ENCODE measurements around the gene NCS1.

The NCS1 gene

GRCh38 chr9:130150779-130151382, 21.3 kb upstream of the NCS1 start:
- no peak for DNase-seq (ENCODE audit: low read depth, low spot score)
- no peak for TF ChIP-seq CTCF (IDR thresholded peaks at IDR 0.05; ENCODE audit: low read depth, low read length)
- in situ Hi-C loops (cut with HindIII; ENCODE audit: low sequenced_read_pairs), result no loop called here
- H3K4me3 ChIP-seq (ENCODE audit: low read depth, low read length), result no peak overlapping the region

- in situ Hi-C loops (cut with HindIII; ENCODE audit: low sequenced_read_pairs), result no loop called here
- DNase-seq (ENCODE audit: low read depth, low spot score), result no peak
Measured at GRCh38 chr9:130154816-130155215, 17.4 kb upstream of the NCS1 start.

GRCh38 chr9:130155647-130156046, 16.6 kb upstream of the NCS1 start:
- TF ChIP-seq CTCF (IDR thresholded peaks at IDR 0.05; ENCODE audit: low read depth, low read length), result no peak
- in situ Hi-C loops (cut with HindIII; ENCODE audit: low sequenced_read_pairs), result no loop called here
- DNase-seq (ENCODE audit: low read depth, low spot score), result no peak

More at GRCh38 chr9:130154816-130155215, 17.4 kb upstream of the NCS1 start:
- no peak overlapping the region for H3K4me3 ChIP-seq (ENCODE audit: low read depth, low read length)
- no peak for TF ChIP-seq CTCF (IDR thresholded peaks at IDR 0.05; ENCODE audit: low read depth, low read length)

GRCh38 chr9:130156672-130157071, 15.5 kb upstream of the NCS1 start:
- in situ Hi-C loops (cut with HindIII; ENCODE audit: low sequenced_read_pairs), result no loop called here
- no peak for DNase-seq (ENCODE audit: low read depth, low spot score)
- no peak for TF ChIP-seq CTCF (IDR thresholded peaks at IDR 0.05; ENCODE audit: low read depth, low read length)
- H3K4me3 ChIP-seq (ENCODE audit: low read depth, low read length), result no peak overlapping the region

More at GRCh38 chr9:130155647-130156046, 16.6 kb upstream of the NCS1 start:
- H3K4me3 ChIP-seq (ENCODE audit: low read depth, low read length), result no peak overlapping the region

- no peak overlapping the region for H3K4me3 ChIP-seq (ENCODE audit: low read depth, low read length)
- no peak for TF ChIP-seq CTCF (IDR thresholded peaks at IDR 0.05; ENCODE audit: low read depth, low read length)
- in situ Hi-C loops (cut with HindIII; ENCODE audit: low sequenced_read_pairs), result no loop called here
- no peak for DNase-seq (ENCODE audit: low read depth, low spot score)
Measured at GRCh38 chr9:130157079-130157478, 15.1 kb upstream of the NCS1 start.

GRCh38 chr9:130158001-130158400, 14.2 kb upstream of the NCS1 start:
- DNase-seq (ENCODE audit: low read depth, low spot score), result no peak
- in situ Hi-C loops (cut with HindIII; ENCODE audit: low sequenced_read_pairs), result no loop called here
- no peak overlapping the region for H3K4me3 ChIP-seq (ENCODE audit: low read depth, low read length)
- TF ChIP-seq CTCF (IDR thresholded peaks at IDR 0.05; ENCODE audit: low read depth, low read length), result no peak

Data from astrocyte of the spinal cord (primary cell).